Raji (cell line): ENCODE data around the gene STK39.

Experiments
- POLR2A ChIP-seq: IDR thresholded peaks from 2 replicates; pipeline ENCODE4 v1.6.1; 2011; ENCODE audit warnings: low read depth, low read length, control low read depth; ENCODE audit not compliant: insufficient read depth

The STK39 gene

GRCh38 chr2:168160897-168161296 lies 86.5 kb downstream of the STK39 start:
- TF ChIP-seq POLR2A, result no peak

GRCh38 chr2:168159754-168160585 lies 87.4 kb downstream of the STK39 start:
- TF ChIP-seq POLR2A, result no peak

DNA sequence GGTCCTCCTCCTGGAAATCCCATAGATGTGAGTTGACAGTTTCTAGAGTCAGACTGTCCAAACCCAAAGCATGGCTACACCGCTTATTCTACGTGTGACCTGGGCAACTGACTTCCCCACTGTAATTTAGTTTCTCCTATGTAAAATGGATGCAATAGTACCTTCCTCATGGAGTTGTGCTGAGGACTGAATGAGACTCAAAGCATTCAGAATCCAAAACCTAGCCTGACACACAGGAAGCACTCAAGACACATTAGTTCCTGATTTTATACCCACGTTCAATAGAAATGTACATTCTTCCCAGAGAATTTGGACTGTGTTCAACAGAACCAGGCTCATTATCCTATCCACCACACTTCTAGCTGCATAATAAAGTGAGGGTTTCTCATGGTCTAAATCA lies 88.8 kb downstream of the STK39 start:
- no peak for TF ChIP-seq POLR2A

- no peak for TF ChIP-seq POLR2A
These were observed 89.5 kb downstream of the STK39 start for GRCh38 chr2:168157926-168158325.

DNA sequence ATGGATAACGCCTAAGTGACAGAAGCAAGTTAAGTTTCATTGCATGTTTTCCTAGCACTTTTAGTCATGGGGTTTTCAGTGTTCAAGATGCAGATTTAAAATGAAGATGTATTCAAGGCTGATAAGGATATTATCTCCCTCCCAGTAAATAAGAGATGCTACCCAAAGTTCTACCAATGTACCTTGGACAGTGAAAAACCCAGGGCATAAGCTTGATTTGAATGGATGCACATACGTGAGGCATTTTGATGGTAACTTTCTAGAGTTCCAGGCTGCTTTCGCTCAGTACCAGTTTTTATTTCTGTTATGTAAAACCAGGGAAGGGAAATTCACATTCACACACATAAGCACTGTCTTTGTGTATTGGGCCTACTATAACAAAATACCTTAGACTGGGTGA lies 90.3 kb downstream of the STK39 start:
- no peak for TF ChIP-seq POLR2A

DNA sequence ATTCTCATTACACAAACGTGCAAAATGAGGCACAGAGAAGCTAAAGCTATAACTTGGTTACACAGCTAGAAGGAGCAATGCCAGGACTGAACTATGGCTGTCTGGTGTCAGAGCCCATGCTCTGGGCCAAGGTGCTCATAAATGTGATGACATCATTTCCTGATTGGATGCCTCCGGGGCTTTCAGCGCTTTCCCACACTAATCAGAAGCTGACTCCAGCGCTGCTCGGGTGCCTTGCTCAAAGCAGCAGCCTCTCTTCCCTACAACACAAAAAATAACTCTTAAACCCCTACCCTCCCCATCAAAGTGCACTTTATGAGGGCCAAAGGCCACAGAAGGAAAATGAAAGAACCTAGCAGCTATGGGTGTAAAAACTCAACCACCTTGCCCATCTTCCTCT lies 90.7 kb downstream of the STK39 start:
- TF ChIP-seq POLR2A, result no peak

DNA sequence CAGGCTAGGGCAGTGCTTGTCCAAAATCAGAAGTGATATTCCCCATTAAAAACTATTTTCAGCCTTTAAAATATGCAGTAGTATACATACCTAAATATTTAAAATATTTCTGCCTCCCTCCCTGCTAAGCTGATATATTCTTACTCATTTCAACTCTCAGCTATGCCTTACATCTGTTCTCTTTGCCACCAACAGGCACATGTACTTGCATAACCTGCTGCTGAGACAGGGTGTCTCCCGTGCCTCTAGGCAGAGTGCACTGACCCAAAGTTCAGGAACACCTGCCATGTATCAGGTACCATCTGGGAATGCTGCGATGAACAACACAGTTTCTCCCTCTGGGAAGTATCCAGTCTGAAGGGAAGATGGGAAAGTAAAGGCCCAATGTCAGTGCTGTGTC lies 91.7 kb downstream of the STK39 start:
- TF ChIP-seq POLR2A, result no peak

- no peak for TF ChIP-seq POLR2A
These were observed 92.3 kb downstream of the STK39 start for GRCh38 chr2:168155046-168155445.

DNA sequence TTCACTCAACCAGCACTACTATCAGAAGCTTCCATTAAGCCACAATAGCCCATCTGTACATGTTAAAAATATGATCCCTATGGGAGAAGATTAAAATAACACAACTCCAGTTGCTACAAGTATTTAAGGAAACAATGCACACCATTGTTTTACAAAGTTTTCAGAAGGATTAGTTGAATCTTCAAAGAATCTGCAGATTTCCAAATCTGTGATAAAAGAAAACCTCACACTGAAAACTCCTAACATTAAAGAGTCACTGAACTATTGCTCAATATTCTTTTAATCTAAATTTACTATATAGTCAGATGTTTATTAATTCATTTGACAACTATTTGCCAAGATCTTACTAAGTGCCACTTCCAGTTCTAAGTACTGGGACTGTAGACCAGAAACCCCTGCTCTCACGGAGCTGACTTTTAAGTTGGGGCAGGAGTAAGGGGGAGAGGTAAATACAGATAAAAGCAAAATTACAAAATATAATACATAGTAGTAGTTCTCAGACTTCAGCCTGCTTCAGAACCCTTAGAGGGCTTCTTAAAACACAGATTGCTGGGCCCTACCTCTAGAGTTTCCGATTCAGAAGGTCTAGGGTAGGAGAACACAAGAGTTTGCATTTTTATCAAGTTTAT lies 94.4 kb downstream of the STK39 start:
- TF ChIP-seq POLR2A, result no peak

- no peak for TF ChIP-seq POLR2A
These were observed 97.4 kb downstream of the STK39 start for GRCh38 chr2:168149986-168150385.

GRCh38 chr2:168149150-168149974 lies 98.0 kb downstream of the STK39 start:
- TF ChIP-seq POLR2A, result no peak

GRCh38 chr2:168147830-168148794 lies 99.3 kb downstream of the STK39 start:
- no peak for TF ChIP-seq POLR2A

- TF ChIP-seq POLR2A, result no peak
These were observed 100.2 kb downstream of the STK39 start for GRCh38 chr2:168146892-168147810.
